Renal cortical epithelial cell (primary cell): ENCODE results near the gene CABCOCO1. TPM values are rescaled to one million over a fixed set of nuclear protein-coding genes. Genes with fewer than 3 reads are reported as not detected.
"Not testable (repeated sequence)": the region's sequence is repeated elsewhere in the genome, so short reads cannot be mapped to it uniquely, and the experiment has no call there.

Experiments used
- DNase-seq: peaks from one replicate; pipeline ENCODE4 v3.0.0-alpha.2; 2011; ENCODE audit warnings: low read depth
- total RNA-seq: library from RNA; depleted of rRNA; stranded (reverse); fragments of >200 nt; gene quantifications from 2 replicates; pipeline ENCODE4 v1.2.3, GENCODE V29; 2014

The CABCOCO1 gene
- total RNA-seq, 1 donor from 2014 or later = 2.5 TPM

GRCh38 chr10:61642676-61643075, 20.1 kb upstream of the CABCOCO1 start:
- no peak for DNase-seq

GRCh38 chr10:61643316-61643751, 19.4 kb upstream of the CABCOCO1 start:
- no peak for DNase-seq

GRCh38 chr10:61653699-61654098, 9.0 kb upstream of the CABCOCO1 start:
- DNase-seq = no peak

GRCh38 chr10:61655335-61655851, 7.3 kb upstream of the CABCOCO1 start:
- no peak for DNase-seq

GRCh38 chr10:61663466-61663865, 737 bp downstream of the CABCOCO1 start:
- DNase-seq = no peak

GRCh38 chr10:61664985-61665384, 2.3 kb downstream of the CABCOCO1 start:
- no peak for DNase-seq

- no peak for DNase-seq
These were observed 6.5 kb downstream of the CABCOCO1 start for GRCh38 chr10:61669161-61669725.

GRCh38 chr10:61669849-61670248, 7.1 kb downstream of the CABCOCO1 start:
- DNase-seq = no peak

GRCh38 chr10:61673360-61673759, 10.6 kb downstream of the CABCOCO1 start:
- no peak for DNase-seq

- DNase-seq = no peak
These were observed 19.6 kb downstream of the CABCOCO1 start for GRCh38 chr10:61682323-61682722.

GRCh38 chr10:61683319-61683718, 20.6 kb downstream of the CABCOCO1 start:
- DNase-seq = no peak

- DNase-seq = no peak
These were observed 22.3 kb downstream of the CABCOCO1 start for GRCh38 chr10:61684894-61685507.

GRCh38 chr10:61688551-61689308, 26.0 kb downstream of the CABCOCO1 start:
- no peak for DNase-seq

GRCh38 chr10:61691667-61692066, 28.9 kb downstream of the CABCOCO1 start:
- not testable (repeated sequence) for DNase-seq

- peak; percentile 2 for DNase-seq
These were observed 29.8 kb downstream of the CABCOCO1 start for GRCh38 chr10:61692447-61693010.

GRCh38 chr10:61698968-61699655, 36.4 kb downstream of the CABCOCO1 start:
- no peak for DNase-seq

- no peak for DNase-seq
These were observed 38.5 kb downstream of the CABCOCO1 start for GRCh38 chr10:61701055-61701705.

GRCh38 chr10:61701706-61702105, 39.0 kb downstream of the CABCOCO1 start:
- no peak for DNase-seq

- DNase-seq = no peak
These were observed 39.9 kb downstream of the CABCOCO1 start for GRCh38 chr10:61702584-61702983.

GRCh38 chr10:61705022-61705613, 42.4 kb downstream of the CABCOCO1 start:
- peak; percentile 13 for DNase-seq

GRCh38 chr10:61708846-61709245, 46.1 kb downstream of the CABCOCO1 start:
- DNase-seq = no peak
